NOMO-1 treated with DMSO at 0.1 percent for 48 hours (cell line): Measurements from ENCODE around the gene CEP57.
A peak's percentile ranks its signal among the peaks of the same experiment; 100 is the strongest.
"Not testable (repeated sequence)": the region's sequence is repeated elsewhere in the genome, so short reads cannot be mapped to it uniquely, and the experiment has no call there.

ENCODE experiments used
- DNase-seq: peaks from one replicate; lab custom pipeline; 2025; ENCODE audit not compliant: unreplicated experiment; lab: John Stamatoyannopoulos, UW

Gene CEP57

DNA sequence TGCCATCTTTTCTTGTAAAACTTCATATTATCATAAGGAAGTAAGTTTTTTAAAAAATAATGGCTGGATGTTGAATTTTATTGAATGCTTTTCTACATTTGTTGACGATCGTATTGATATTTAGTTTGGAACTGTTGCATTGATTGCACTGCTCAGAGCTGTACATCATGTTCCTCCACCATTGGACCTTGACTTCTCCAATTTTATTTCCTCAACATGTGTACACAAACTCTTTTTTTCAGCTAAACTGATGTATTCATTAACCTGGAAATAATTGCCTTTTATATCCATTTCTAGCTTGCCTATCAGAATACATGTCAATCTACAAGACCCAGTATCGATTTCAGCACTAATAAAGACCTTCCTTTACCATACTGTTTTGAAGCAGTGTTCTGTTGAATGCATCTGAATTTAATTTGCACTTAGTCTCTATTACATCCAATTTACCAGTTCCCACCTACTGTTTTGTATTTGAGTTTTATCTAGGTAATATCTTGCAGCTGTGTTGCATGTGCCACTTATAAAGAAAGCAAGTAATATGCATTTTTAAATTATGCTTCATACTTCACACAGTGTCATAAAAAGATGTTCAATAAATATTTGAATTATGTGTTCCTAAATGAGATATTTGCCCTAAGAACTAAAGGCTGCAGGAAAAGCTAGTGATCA is 5.5 kb downstream of the CEP57 start:
- DNase-seq = no peak

DNA sequence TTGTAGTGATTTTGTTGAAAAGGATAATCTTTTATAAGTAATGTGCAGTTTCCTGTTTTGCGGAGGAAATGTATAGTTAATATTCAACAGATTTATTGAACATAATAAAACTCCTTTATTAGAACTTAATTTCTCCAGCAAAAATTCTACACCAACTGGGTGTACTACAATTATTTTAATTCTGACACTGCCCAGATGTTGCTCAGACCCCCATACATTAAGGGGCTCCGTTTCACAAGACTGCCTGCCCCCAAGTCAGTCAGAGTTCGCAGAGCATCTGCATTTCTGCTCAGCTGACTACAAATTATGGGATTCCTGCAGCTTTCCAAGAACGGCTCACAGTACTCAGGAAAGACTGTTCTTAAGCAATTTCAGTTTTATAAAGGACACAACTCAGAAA is 6.2 kb downstream of the CEP57 start:
- DNase-seq = no peak

DNA sequence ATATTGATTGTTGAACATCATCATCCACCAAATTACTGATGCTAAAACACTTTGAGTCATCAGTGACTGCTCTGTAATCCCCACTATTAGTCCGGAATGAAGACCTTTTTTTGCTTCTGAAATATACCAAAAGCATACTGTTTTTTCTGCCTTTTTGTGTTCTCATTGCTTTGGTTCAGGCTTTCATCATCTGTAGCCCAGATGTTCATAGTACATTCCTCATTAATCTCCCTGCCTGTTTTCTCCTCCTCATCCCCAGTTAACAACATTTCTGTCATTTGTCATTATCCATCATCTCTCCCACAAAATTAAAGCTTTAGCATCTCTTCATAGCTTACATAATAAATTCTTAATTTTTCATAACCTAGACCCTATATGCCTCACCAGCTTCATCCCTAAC is 9.2 kb downstream of the CEP57 start:
- DNase-seq = no peak

DNA sequence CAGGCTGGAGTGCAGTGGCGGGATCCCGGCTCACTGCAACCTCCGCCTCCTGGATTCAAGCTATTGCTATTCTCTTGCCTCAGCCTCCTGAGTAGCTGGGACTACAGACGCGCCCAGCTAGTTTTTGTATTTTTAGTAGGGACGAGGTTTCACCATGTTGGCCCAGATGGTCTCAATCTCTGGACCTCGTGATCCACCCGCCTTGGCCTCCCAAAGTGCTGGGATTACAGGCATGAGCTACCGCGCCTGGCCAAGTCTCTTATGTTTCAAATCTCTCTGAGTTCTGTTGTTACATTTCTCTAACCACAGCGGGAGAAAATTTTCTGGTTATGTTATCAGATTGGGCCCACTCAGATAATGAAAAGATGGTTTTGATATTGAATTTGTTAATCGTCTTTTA is 10.1 kb downstream of the CEP57 start:
- DNase-seq = no peak

DNA sequence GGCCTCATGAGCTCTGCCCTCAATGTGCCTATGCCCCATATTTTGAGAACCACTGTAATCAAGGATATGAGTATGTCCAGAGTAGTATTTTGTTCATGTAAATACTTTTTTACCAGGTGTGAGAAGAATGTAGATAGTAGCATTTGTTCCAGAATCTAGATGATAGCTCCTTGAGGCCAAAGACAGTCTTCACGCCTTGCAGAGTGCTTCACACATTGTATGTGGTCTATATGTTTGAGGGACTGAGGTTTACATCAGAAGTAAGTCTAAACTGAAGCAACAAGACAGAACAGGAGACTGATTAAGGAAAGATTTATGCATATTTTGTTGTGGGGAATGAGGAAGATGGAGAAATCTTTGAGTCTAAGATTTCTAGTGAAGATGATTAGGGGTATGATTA is 12.5 kb downstream of the CEP57 start:
- no peak for DNase-seq

DNA sequence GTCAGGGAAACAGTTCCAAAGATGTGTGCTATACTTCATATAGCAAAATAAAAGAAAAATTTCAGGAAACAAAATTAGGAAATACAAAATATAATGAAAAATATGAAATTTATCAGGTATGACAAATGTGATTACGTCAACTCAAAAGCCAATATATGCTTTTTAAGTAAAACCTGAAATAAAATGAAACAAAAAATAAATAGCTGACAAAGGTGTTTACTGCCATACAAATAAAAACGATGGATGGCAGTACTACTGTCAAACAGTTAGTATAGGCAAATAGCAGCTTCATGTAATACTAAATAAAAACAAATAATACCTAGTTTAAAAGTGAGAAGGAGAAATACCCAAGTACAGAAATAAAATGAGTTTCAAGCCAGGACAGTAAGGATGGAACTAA is 13.7 kb downstream of the CEP57 start:
- DNase-seq = no peak

DNA sequence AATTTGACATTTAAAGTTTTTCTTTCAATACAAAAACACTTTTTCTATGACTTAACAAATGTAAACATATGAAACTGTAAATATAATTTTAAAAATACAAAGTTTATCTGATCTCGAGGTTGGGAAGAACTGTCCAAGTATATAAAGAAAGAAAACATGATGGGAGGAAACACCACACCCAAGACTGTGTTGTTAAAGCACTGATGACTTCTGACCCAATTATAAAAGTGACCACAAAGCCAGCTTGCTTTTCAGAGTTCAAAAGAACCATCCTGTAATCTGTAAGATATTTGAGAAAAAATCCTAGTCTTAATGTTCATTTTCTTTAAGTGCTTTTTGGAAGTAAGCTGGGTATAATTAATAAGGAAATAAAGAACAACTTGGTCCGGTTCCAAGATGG is 15.6 kb downstream of the CEP57 start:
- no peak for DNase-seq

DNA sequence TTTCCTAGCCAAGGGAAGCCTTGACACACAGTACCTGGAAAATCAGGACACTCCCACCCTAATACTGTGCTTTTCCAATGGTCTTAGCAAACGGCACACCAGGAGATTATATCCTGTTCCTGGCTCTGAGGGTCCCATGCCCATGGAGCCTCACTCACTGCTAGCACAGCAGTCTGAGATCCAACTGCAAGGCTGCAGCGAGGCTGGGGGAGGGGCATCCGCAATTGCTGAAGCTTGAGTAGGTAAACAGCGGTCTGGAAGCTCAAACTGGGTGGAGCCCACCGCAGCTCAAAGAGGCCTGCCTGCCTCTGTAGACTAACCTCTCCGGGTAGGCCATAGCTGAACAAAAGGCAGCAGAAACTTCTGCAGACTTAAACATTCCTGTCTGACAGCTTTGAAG is 16.2 kb downstream of the CEP57 start:
- DNase-seq = not testable (repeated sequence)

DNA sequence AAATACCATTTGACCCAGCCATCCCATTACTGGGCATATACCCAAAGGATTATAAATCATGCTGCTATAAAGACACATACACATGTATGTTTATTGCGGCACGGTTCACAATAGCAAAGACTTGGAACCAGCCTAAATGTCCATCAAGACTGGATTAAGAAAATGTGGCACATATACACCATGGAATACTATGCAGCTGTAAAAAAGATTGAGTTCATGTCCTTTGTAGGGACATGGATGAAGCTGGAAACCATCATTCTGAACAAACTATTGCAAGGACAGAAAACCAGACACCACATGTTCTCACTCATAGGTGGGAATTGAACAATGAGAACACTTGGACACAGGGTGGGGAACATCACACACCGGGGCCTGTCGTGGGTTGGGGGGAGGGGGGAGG is 20.8 kb downstream of the CEP57 start:
- DNase-seq = not testable (repeated sequence)

DNA sequence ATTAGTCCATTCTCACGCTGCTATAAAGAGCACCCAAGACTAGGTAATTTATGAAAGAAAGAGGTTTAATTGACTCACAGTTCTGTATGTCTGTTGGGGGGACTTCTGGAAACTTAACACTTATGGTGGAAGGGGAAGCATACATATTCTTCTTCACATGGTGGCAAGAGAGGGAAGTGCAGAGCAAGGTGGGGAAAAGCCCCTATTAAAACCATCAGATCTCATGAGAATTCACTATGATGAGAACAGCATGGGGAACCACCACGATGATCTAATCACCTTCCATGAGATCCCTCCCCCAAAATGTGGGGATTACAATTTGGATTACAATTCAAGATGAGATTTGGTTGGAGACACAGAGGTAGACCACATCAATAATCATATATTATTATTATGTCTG is 25.7 kb downstream of the CEP57 start:
- DNase-seq = no peak

DNA sequence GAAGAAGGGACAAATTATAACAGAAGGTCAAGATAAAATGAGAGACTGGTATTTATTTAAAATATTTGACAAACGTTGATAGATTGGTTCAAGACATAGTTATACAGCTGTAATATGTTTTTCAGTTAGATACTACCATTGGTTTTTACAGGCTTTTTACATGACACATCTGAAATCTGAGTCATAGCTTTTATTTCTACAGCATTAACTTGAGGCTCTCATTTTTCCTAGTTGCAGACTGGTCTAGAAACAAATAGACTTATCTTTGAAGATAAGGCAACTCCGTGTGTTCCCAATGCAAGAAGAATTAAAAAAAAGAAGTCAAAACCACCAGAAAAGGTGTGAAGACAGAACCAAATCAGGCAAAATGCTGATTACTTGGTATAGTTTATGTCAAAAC is 31.3 kb downstream of the CEP57 start:
- DNase-seq = no peak

DNA sequence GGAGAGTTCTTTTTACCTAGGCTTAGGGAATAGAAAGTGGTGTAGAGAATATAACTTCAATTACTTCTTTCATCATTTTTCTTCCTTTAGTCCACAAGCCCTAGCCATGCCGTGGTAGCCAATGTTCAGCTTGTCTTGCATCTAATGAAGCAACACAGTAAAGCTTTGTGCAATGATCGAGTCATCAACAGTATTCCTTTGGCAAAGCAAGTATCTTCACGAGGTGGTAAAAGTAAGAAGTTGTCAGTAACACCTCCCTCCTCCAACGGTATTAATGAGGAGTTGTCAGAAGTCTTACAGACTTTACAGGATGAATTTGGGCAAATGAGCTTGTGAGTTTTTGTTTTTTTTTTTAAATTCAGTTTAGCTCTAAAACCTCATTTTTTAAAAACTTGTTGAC is 37.4 kb downstream of the CEP57 start:
- DNase-seq = no peak

DNA sequence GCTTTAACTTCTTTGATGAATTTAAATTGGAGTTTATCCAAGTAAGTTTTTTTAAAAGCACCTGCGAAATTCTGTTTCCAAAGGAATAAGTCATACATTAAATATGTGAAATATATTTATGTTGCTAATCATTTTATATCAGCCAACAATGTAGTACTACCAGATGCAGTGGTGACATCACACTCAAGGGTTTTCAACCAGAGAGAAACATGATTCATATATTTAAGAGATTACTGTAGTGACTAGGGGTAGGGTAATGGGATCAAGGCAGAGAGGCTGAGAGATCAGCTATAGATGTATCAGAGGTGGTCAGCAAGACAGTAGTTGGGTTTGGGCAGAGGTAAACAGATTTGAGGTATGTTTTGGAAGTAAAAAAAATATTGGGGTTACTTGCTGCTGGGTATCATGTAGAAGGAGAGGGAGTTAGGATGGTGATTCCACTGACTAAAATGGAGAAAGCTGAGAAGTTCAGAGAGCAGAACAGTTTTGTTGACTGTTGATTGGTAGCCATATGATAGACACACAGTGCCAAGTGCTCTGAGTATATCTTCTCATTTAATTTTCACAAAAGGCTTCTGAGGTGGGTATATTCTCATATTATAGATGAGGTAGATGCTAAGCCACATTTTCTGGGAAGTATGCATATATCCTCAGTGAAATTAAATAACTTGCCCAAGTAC is 39.4 kb downstream of the CEP57 start:
- DNase-seq = no peak

DNA sequence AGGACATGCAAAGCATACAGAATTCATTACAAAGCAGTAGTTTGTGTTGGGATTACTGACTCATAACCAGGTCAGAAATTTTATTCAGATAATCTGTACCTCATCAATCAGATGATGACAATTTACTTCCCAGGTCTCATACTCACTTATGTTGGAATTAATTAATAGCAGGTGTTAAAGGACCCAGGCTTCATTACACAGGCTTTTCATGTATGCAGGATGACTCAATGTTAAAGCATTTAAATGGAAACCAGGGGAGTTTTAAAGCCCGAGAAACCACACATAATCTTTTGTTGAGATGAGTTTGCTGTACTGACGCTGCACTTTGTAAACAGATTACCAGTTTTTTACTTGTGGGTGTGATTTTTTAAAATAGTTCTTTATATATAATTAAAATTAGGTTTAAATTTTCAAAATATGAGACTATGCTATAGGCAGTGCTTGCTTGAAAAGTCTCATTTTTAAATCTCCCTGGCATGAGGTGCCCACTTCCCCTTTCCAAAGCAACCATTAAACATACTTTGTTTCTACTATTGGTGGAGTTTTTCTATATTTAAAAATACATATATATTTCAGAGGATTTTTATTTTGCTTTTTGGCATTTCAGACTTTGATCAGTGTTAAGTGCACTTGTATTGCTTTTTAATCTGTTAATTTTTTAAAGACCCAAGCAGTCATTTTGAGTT is 41.0 kb downstream of the CEP57 start:
- no peak for DNase-seq

DNA sequence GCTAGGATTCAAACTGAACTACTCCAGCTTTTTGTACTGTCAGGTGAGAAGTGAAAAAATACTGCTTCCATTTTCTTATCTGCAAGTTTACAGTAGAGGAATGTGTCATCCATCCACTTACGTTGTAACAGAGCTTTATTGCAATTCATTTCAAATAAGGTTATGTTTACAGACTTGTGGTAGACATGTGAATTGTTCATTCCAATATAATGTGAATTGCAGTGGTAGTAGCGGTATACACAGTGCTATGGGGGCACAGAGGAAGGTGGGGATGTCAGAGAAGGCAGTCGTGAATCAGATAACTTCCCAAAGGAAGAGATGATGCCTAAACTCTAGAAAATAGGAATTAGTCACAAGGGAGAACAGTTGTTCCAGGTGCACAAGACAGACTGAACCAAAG is 42.5 kb downstream of the CEP57 start:
- DNase-seq = no peak

DNA sequence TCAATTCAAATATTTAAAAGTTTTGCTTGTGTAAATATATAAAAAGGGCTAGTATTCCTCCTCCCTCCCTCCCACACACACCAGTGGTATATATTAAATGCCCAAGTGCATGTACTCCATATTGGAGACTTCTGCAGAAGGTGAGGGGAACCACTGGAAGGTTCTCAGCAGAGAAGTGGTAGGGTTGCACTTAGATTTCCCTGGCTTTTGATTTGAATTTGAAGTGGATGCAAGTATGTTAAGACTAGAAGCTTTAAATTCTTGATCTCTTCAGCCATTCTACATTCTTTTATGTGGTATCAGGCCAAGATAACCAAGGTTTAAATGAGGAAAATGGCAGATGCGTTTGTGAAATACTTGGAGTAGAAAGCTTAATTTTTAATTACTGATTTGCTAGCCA is 43.1 kb downstream of the CEP57 start:
- DNase-seq = no peak

DNA sequence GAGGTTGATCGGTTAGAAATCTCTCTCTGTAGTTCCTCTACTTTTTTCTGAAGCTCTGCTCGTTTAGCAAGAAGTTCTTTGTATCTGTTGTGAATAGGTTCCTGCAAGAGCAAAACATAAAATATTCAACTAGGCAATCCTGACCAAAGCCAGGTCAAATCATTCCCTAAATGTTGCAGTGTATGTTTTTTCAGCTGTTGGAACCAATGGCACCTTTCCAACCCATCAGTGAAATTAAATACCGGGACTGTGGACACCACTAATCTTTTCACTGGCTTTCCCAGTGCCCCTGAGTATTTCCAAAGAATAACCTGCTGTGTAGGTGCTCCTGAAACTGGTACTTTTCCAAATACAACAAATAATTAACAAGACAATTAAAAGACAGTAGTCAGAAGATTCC is 45.1 kb downstream of the CEP57 start:
- no peak for DNase-seq

DNA sequence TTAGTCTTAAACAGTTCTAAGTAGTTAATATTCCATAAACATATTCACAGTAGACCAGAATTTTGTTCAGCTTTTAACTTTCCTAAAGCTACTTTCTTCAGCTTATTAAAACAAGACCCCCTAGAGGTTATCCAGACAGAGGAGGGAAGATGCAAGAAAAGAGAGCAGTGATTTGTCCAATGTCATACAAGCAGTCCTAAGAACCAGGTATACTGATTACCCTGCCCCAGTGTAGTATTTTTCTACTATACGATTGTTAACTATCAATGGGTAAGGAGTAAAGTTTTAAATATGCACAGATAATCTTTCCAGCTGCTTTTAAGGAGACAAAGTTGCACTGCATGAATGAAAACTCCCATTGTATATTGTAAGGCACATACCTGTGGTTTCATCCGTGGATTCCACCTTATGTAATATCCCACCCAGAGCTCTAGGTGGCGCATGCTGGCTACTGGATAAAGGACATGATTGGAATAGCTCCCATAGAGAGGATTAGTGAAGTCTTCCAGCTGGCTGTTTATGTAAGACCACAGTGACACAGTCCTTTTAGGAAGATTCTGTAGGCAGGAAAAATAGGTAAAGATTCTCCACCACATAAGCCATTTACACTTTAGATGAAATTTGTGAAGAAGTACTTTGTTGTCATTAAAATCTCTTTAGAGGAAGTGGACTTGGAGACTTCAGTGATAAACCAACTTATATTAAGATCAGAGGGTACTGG is 45.6 kb downstream of the CEP57 start:
- peak; percentile 42 for DNase-seq

DNA sequence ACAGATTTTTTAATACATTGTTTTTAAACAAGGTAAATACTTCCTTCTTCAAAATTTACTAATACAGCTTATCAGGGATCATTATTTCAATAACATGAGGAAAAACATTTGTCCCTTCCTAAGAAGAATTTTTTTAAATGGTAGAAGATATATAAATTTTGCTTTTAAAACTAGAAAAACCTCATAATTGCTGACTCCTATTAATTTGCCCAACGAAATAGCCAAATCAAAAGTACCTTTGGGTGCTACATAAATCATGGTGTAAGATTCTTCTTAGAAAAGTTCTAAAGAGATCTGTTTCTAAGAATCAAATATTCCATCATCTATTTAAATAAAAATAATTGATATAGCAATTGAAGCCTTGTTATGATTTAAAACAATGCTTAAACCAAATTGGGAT is 54.9 kb downstream of the CEP57 start:
- no peak for DNase-seq

DNA sequence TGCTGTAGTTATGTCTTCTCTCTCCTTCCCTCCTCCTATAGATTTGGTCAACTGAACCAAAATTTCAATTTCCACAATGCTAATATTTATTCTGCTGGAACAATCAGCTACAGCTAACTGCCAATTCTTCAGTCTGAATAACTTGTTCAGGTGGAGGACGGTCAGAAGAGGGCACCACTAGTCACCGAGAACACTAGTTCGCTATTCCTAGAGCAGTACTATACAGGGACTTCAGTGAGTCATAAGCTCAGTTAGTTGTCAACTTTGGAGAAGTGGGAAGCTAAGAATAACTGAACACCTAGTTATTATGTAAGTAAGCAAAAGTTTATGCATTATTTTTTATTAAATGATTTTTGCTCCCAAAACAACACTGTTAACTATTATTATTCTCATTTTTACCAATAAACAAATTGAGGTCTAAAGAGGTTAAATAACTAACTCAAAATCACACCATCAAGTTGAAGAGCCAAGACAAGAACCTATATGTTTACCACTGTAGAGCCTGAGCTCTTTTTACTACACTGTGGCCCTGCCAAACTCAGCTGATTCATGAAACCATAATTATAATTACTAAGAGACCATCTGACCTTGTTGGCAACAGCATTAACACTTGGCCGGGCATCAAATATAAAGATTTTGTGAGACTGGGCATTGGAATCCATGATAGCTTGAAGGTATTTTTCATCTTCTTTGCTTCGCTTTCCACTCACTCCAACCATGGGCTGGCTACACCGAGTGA is 59.0 kb downstream of the CEP57 start:
- DNase-seq = peak; percentile 72

DNA sequence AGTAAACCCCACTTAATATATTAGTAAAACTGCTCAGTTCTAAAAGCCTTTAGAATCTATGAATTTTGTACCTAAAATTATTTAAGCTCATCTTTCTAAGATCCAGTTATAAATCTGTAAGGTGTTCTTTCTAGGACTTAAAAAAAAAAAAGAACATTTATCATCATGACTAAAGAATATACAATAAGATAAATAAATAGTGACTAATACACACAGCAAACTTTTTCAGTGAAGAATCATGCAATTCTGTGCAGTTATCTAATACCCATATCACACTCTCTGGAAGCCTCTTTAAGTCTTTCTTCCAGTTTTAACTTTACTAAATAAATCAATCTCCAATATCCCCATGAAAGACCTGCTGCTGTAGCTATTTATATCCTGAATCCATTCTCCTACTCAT is 59.8 kb downstream of the CEP57 start:
- no peak for DNase-seq
